Esophagus muscularis mucosa (tissue), 3 donors: Measurements from ENCODE around the gene BMAL1.

ENCODE experiments used
- CTCF ChIP-seq, 3 experiments: fragments of 200-600 bp in 2 of 3; fragments of 450-650 bp in 1 of 3; sonication (generic) in 2 of 3; IDR thresholded peaks; one replicate each; pipeline ENCODE4 v1.5.1; 2017 to 2019; ENCODE audit warnings: antibody characterized with exemption in 3 of 3, mild to moderate bottlenecking in 2 of 3, moderate library complexity in 1 of 3
- POLR2AphosphoS5 ChIP-seq, 2 donors: sonication (generic); formaldehyde crosslinking; IDR thresholded peaks; one replicate each; pipeline ENCODE4 v1.6.1; 2017; ENCODE audit warnings: antibody characterized with exemption in 2 of 2

DNA sequence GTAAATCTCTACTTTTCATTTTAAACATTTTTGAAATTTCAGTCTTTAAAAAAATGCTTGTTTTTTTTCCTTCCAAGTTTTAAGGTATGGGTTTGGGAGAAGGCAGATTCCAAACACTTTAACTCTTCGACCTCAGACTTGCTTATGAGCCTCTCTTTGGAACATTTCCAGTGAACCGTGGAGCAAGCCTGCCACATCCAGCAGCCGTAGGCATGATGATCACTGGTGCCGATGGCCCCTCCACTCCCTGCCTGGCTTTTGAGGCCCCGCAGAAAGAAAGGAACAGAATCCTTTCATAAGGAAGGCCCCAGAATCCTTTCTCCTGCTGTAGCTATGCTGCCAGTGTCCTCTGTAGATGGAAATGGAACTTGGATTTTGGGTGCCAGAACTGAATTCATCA is 50.7 kb downstream of the BMAL1 start:
- TF ChIP-seq CTCF (IDR thresholded peaks at IDR 0.05) (no peak), POLR2AphosphoS5 (IDR thresholded peaks at IDR 0.05) (no peak)
